GM12873 (cell line): Measurements from ENCODE around the gene EDC4.

ENCODE experiments used
- TF ChIP-seq, protein P1 (sequence below): IDR thresholded peaks from 2 replicates; pipeline ENCODE4 v1.5.1; 2012; ENCODE audit warnings: low read depth, mild to moderate bottlenecking, moderate library complexity, low read length, control low read depth; ENCODE audit not compliant: insufficient read depth; ENCODE audit errors: missing control alignments

Gene EDC4, protein sequence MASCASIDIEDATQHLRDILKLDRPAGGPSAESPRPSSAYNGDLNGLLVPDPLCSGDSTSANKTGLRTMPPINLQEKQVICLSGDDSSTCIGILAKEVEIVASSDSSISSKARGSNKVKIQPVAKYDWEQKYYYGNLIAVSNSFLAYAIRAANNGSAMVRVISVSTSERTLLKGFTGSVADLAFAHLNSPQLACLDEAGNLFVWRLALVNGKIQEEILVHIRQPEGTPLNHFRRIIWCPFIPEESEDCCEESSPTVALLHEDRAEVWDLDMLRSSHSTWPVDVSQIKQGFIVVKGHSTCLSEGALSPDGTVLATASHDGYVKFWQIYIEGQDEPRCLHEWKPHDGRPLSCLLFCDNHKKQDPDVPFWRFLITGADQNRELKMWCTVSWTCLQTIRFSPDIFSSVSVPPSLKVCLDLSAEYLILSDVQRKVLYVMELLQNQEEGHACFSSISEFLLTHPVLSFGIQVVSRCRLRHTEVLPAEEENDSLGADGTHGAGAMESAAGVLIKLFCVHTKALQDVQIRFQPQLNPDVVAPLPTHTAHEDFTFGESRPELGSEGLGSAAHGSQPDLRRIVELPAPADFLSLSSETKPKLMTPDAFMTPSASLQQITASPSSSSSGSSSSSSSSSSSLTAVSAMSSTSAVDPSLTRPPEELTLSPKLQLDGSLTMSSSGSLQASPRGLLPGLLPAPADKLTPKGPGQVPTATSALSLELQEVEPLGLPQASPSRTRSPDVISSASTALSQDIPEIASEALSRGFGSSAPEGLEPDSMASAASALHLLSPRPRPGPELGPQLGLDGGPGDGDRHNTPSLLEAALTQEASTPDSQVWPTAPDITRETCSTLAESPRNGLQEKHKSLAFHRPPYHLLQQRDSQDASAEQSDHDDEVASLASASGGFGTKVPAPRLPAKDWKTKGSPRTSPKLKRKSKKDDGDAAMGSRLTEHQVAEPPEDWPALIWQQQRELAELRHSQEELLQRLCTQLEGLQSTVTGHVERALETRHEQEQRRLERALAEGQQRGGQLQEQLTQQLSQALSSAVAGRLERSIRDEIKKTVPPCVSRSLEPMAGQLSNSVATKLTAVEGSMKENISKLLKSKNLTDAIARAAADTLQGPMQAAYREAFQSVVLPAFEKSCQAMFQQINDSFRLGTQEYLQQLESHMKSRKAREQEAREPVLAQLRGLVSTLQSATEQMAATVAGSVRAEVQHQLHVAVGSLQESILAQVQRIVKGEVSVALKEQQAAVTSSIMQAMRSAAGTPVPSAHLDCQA (N-terminal part only)

DNA sequence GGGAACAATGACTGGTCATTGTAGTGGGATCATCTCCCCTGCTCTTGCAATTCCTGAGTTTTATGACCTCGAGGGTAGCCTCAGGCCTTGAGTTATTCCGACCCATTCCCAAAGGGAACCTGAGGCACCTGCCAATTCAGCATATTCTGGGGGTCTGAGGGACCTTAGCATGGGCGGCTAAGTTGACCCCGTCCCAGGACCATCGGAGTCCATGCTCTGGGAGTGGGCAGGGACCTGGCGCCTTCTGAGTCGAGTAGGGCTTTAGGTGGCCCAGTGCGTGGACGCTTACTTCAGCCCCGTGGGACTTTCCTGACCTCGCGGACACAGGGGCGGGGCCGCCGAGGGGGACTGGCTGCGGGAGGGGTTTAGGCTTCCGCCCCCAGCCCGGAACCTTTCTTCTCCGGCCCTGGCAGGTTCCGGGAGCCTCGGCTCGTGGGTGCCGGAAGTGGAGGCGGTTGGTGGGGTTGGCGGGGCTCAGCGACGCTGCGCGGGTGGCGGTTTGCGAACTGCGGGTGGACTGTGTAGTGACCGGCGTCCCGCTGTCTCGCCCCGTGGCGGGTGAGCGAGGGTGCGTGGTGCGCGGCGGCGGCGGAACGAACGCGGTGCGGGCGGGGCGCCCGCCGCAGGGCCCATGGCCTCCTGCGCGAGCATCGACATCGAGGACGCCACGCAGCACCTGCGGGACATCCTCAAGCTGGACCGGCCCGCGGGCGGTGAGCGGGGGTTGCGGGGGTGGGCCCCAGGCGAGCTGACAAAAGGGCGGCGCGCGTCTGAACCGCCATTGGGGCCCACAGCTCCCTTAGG is at the start of gene EDC4:
Gene EDC4, plus strand, starts transcription at position 422 of the 804 bp plus-strand sequence. Its CDS starts 210 bp downstream, at position 632.
- TF ChIP-seq, protein P1, sequence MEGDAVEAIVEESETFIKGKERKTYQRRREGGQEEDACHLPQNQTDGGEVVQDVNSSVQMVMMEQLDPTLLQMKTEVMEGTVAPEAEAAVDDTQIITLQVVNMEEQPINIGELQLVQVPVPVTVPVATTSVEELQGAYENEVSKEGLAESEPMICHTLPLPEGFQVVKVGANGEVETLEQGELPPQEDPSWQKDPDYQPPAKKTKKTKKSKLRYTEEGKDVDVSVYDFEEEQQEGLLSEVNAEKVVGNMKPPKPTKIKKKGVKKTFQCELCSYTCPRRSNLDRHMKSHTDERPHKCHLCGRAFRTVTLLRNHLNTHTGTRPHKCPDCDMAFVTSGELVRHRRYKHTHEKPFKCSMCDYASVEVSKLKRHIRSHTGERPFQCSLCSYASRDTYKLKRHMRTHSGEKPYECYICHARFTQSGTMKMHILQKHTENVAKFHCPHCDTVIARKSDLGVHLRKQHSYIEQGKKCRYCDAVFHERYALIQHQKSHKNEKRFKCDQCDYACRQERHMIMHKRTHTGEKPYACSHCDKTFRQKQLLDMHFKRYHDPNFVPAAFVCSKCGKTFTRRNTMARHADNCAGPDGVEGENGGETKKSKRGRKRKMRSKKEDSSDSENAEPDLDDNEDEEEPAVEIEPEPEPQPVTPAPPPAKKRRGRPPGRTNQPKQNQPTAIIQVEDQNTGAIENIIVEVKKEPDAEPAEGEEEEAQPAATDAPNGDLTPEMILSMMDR, result no peak

DNA sequence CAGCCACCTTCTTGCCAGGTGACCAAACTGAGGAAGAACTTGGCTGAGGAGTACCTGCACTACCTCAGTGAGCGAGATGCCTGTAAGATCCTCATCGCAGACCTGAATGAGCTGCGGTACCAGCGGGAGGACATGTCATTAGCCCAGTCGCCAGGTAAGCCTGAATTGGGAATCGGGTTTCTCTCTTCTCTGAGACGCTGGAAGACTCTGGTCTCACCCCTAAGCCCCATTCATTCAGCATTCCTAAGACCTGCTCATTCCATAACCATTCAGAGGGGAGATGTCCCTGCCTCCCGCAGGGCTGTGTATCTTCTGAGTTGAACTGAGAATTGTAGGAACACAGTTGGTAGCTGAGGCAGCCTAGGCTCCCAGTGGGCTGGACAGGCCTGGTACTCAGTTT is 47.7 kb upstream of the EDC4 start:
- TF ChIP-seq, protein P1, result no peak

DNA sequence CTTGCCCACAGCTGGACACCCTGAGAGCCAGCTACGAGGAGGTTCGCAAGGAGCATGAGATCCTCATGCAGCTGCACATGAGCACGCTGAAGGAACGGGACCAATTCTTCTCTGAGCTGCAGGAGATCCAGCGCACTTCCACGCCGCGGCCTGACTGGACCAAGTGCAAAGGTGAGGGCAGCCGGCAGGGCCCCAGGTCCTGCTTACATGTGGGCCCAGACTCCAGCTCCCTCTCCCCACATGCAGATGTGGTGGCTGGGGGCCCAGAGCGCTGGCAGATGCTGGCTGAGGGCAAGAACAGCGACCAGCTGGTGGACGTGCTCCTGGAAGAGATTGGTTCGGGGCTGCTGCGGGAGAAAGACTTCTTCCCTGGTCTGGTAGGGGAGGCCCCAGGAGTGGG is 46.9 kb upstream of the EDC4 start:
- TF ChIP-seq, protein P1, result no peak

DNA sequence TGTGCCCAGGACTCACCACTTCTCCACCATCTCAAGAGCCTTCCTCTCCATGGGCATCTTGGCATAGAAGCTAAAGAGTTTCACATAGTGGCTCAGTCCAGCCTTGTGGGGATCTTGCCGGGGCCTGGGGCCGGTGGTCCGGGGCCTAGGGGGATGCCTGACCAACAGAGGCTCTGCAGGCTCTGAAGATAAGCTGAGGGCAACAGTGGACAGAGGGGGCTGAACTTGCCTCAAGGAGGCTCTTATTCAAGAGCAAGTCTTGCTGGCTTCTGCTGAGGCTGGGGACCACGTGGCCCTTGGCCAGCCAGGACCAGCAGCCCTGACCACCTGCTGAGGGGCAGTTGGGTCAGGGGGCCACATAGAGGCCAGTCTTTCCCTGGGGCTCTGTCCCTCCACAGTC is 44.2 kb upstream of the EDC4 start:
- TF ChIP-seq, protein P1, result no peak

DNA sequence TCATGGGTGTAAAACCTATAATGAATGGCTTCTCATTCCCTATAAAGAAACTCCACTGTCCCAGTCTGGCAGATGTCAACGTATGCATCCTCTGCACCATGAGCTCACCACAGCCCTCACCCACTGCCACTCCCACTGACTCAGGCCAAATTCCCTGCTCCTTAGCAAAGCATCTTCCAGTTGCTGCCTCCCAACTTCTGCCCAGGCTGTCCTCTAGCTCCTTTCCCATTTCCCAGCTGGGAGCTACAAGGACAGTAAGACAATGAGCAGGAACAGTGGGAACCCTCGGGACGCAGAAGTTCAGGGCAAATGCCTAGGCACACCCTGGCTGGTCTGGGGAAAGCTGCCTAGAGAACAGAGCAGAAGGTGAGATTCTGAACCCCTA is 39.8 kb upstream of the EDC4 start:
- TF ChIP-seq, protein P1, result no peak

DNA sequence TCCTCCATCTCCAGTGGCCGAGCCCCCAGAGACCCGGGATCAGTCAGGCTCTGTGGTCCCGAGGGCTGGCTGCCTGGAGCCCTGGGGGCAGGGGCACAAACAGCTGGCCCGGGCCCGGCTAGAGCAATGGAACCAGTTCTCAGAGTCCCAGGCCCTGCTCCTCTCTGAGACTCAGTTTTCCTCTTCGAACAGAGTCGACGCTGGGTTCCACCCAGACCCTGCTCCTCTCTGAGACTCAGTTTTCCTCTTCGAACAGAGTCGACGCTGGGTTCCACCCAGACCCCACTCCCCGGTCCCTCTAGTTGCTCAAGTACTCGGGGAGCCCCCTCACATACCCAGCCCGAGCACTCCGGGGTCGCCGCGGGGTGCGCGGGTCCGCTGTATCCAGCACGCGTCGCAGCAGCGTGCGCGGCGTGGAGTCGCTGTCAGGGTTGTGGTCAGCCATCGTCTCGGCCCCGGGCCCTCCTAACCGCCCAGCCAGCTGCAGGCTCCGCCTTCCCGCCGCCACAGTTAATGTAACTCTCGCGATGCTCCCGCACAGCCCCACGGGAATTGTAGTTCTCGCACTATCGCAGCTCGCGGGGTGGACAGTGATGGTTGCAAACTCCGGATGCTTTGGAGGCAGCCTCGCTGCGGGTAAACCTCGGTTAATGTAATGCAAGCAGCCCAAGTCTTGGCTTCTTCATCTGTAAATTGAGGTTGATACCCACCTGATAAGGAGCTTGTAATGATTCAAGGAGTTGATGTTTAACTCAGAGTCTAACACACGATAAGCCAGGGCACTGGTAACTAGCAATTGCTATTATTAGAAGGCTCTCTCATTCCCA is 39.2 kb upstream of the EDC4 start:
- TF ChIP-seq, protein P1, result no peak
